HL-60 (cell line): ENCODE measurements around the gene SEPTIN5.

Experiments
- CTCF ChIP-seq: IDR thresholded peaks from one replicate; pipeline ENCODE4 v1.5.1; 2011; ENCODE audit warnings: low read length, control low read depth, inconsistent platforms; ENCODE audit not compliant: insufficient read depth
- GABPA ChIP-seq: IDR thresholded peaks from 2 replicates; pipeline ENCODE4 v1.6.1; 2012; ENCODE audit warnings: low read depth
- REST ChIP-seq: IDR thresholded peaks from 2 replicates; pipeline ENCODE4 v1.6.1; 2012; ENCODE audit warnings: low read depth; ENCODE audit not compliant: insufficient replicate concordance
- SPI1 ChIP-seq: IDR thresholded peaks from 2 replicates; pipeline ENCODE4 v1.6.1; 2012; ENCODE audit warnings: low read depth, mild to moderate bottlenecking, borderline replicate concordance

GRCh38 chr22:19754701-19755144, 40.4 kb downstream of the SEPTIN5 start:
- TF ChIP-seq CTCF, result no peak
- TF ChIP-seq SPI1, result no peak
- TF ChIP-seq GABPA, result no peak
- TF ChIP-seq REST, result no peak
